BLaER1 treated with 17β-estradiol and CSF1 and Interleukin-3, amounts not matched to agents 10 nM and 100 nM (cell line): Measurements from ENCODE around the gene TPRG1L.

Experiments used
- H3K27ac ChIP-seq, 11 experiments: shearing (Covaris generic); formaldehyde crosslinking; 2 replicates each; pipeline ENCODE4 v1.8.1; 2022
- H3K27me3 ChIP-seq, 11 experiments: shearing (Covaris generic); formaldehyde crosslinking; 2 replicates each; pipeline ENCODE4 v1.8.1; 2022
- H3K36me3 ChIP-seq, 11 experiments: shearing (Covaris generic); formaldehyde crosslinking; 2 replicates each; pipeline ENCODE4 v1.8.1; 2022
- H3K4me1 ChIP-seq, 10 experiments: shearing (Covaris generic); formaldehyde crosslinking; 2 replicates each; pipeline ENCODE4 v1.8.1; 2022
- H3K4me2 ChIP-seq, 11 experiments: shearing (Covaris generic); formaldehyde crosslinking; 2 replicates each; pipeline ENCODE4 v1.8.1; 2022
- H3K4me3 ChIP-seq, 10 experiments: shearing (Covaris generic); formaldehyde crosslinking; 2 replicates each; pipeline ENCODE4 v1.8.1; 2022
- H3K9ac ChIP-seq, 11 experiments: shearing (Covaris generic); formaldehyde crosslinking; 2 replicates each; pipeline ENCODE4 v1.8.1; 2022
- H3K9me3 ChIP-seq, 11 experiments: shearing (Covaris generic); formaldehyde crosslinking; replicated peaks in 1 of 11; 2 replicates each; pipeline ENCODE4 v1.8.1; 2022
- H4K20me1 ChIP-seq, 11 experiments: shearing (Covaris generic); formaldehyde crosslinking; 2 replicates each; pipeline ENCODE4 v1.8.1; 2022
- Cebpa-rat ChIP-seq, 11 experiments: shearing (Covaris generic); IDR thresholded peaks; 2 replicates each; pipeline ENCODE4 v1.8.1; 2022

The TPRG1L gene

GRCh38 chr1:3595949-3596348, 28.9 kb upstream of the TPRG1L start:
- Histone ChIP-seq H3K4me3 (no peak overlapping the region), H3K9ac (peak overlapping the region in 1 of 11 experiments; percentile 24; a peak in 1 of 22 replicates), H3K27ac (peak overlapping the region in 2 of 11 experiments; percentile 28 to 41; a peak in 3 of 22 replicates), H3K4me2 (peak overlapping the region in 9 of 11 experiments; percentile 27 to 100 (median 94); a peak in 17 of 22 replicates), H3K27me3 (peaks cover 0 to 8% (median 0%) of the 10 kb centered on the region in 11 experiments; a peak in 2 of 22 replicates), H4K20me1 (peaks cover 0 to 84% (median 24%) of the 10 kb centered on the region in 11 experiments; a peak in 17 of 22 replicates), H3K9me3 (no peaks in the 10 kb centered on the region), H3K36me3 (peaks cover 0 to 29% (median 5%) of the 10 kb centered on the region in 11 experiments; a peak in 9 of 22 replicates), H3K4me1 (peaks cover 58 to 98% (median 97%) of the 10 kb centered on the region in 10 experiments)
- TF ChIP-seq Cebpa-rat (IDR thresholded peaks at IDR 0.05), result no peak

GRCh38 chr1:3596663-3597598, 27.9 kb upstream of the TPRG1L start:
- Histone ChIP-seq H3K4me3 (peak overlapping the region in 9 of 10 experiments; percentile 3 to 47 (median 18); a peak in 11 of 20 replicates), H3K9me3 (no peaks in the 10 kb centered on the region), H3K4me2 (peak overlapping the region; percentile 85 to 100 (median 96)), H3K27ac (peak overlapping the region; percentile 23 to 77 (median 52); a peak in 19 of 22 replicates), H4K20me1 (peaks cover 0 to 84% (median 33%) of the 10 kb centered on the region in 11 experiments; a peak in 17 of 22 replicates), H3K9ac (peak overlapping the region in 10 of 11 experiments; percentile 7 to 66 (median 46); a peak in 17 of 22 replicates), H3K27me3 (peaks cover 0 to 12% (median 0%) of the 10 kb centered on the region in 11 experiments; a peak in 2 of 22 replicates), H3K4me1 (peaks cover 54 to 98% (median 97%) of the 10 kb centered on the region in 10 experiments), H3K36me3 (peaks cover 0 to 37% (median 5%) of the 10 kb centered on the region in 11 experiments; a peak in 9 of 22 replicates)
- TF ChIP-seq Cebpa-rat (IDR thresholded peaks at IDR 0.05), result no peak

- Histone ChIP-seq H4K20me1 (peaks cover 0 to 84% (median 40%) of the 10 kb centered on the region in 11 experiments; a peak in 17 of 22 replicates), H3K36me3 (peaks cover 0 to 36% (median 7%) of the 10 kb centered on the region in 11 experiments; a peak in 9 of 22 replicates), H3K4me3 (peak overlapping the region in 9 of 10 experiments; percentile 3 to 47 (median 18); a peak in 10 of 20 replicates), H3K27ac (peak overlapping the region in 9 of 11 experiments; percentile 44 to 77 (median 58); a peak in 17 of 22 replicates), H3K9me3 (no peaks in the 10 kb centered on the region), H3K9ac (peak overlapping the region in 8 of 11 experiments; percentile 12 to 66 (median 52); a peak in 14 of 22 replicates), H3K27me3 (peaks cover 0 to 12% (median 0%) of the 10 kb centered on the region in 11 experiments; a peak in 2 of 22 replicates), H3K4me1 (peaks cover 50 to 98% (median 97%) of the 10 kb centered on the region in 10 experiments), H3K4me2 (peak overlapping the region; percentile 85 to 100 (median 96))
- no peak for TF ChIP-seq Cebpa-rat (IDR thresholded peaks at IDR 0.05)
These were observed 27.2 kb upstream of the TPRG1L start for GRCh38 chr1:3597599-3597964.

GRCh38 chr1:3598051-3598491, 26.7 kb upstream of the TPRG1L start:
- peaks cover 0 to 12% (median 0%) of the 10 kb centered on the region in 11 experiments; a peak in 2 of 22 replicates for H3K27me3 ChIP-seq
- TF ChIP-seq Cebpa-rat (IDR thresholded peaks at IDR 0.05), result no peak
- peaks cover 0 to 40% (median 7%) of the 10 kb centered on the region in 11 experiments; a peak in 9 of 22 replicates for H3K36me3 ChIP-seq
- H4K20me1 ChIP-seq, result peaks cover 0 to 84% (median 45%) of the 10 kb centered on the region in 11 experiments; a peak in 17 of 22 replicates
- H3K27ac ChIP-seq, result peak overlapping the region in 9 of 11 experiments; percentile 43 to 77 (median 58); a peak in 18 of 22 replicates
- H3K4me1 ChIP-seq, result peaks cover 47 to 98% (median 97%) of the 10 kb centered on the region in 10 experiments
- H3K9ac ChIP-seq, result peak overlapping the region in 8 of 11 experiments; percentile 23 to 66 (median 52); a peak in 12 of 22 replicates
- peak overlapping the region; percentile 85 to 100 (median 96) for H3K4me2 ChIP-seq
- H3K9me3 ChIP-seq, result no peaks in the 10 kb centered on the region
- peak overlapping the region in 9 of 10 experiments; percentile 3 to 47 (median 18); a peak in 7 of 20 replicates for H3K4me3 ChIP-seq

- Histone ChIP-seq H3K27me3 (peaks cover 0 to 12% (median 0%) of the 10 kb centered on the region in 11 experiments; a peak in 2 of 22 replicates), H3K27ac (peak overlapping the region in 7 of 11 experiments; percentile 21 to 77 (median 58); a peak in 10 of 22 replicates), H3K9me3 (no peaks in the 10 kb centered on the region), H3K4me2 (peak overlapping the region; percentile 85 to 100 (median 96)), H3K36me3 (peaks cover 0 to 46% (median 7%) of the 10 kb centered on the region in 11 experiments; a peak in 9 of 22 replicates), H3K9ac (peak overlapping the region in 7 of 11 experiments; percentile 8 to 67 (median 55); a peak in 10 of 22 replicates), H3K4me1 (peaks cover 41 to 98% (median 95%) of the 10 kb centered on the region in 10 experiments), H3K4me3 (peak overlapping the region in 3 of 10 experiments; percentile 5 to 47 (median 38); a peak in 4 of 20 replicates), H4K20me1 (peaks cover 0 to 88% (median 51%) of the 10 kb centered on the region in 11 experiments; a peak in 17 of 22 replicates)
- TF ChIP-seq Cebpa-rat (IDR thresholded peaks at IDR 0.05), result no peak
These were observed 26.1 kb upstream of the TPRG1L start for GRCh38 chr1:3598522-3599285.

GRCh38 chr1:3599286-3599811, 25.5 kb upstream of the TPRG1L start:
- Histone ChIP-seq H3K4me3 (0 out of 20 replicates have a peak overlapping the region, but pooled peaks of 1 of the 10 experiments have one; percentile 5), H3K4me2 (peak overlapping the region; percentile 85 to 100 (median 96)), H3K9ac (peak overlapping the region in 7 of 11 experiments; percentile 8 to 67 (median 55); a peak in 10 of 22 replicates), H3K27ac (peak overlapping the region in 5 of 11 experiments; percentile 41 to 77 (median 70); a peak in 8 of 22 replicates), H3K36me3 (peaks cover 0 to 50% (median 7%) of the 10 kb centered on the region in 11 experiments; a peak in 9 of 22 replicates), H4K20me1 (peaks cover 0 to 88% (median 58%) of the 10 kb centered on the region in 11 experiments; a peak in 17 of 22 replicates), H3K9me3 (no peaks in the 10 kb centered on the region), H3K4me1 (peaks cover 37 to 98% (median 91%) of the 10 kb centered on the region in 10 experiments), H3K27me3 (peaks cover 0 to 12% (median 0%) of the 10 kb centered on the region in 11 experiments; a peak in 2 of 22 replicates)
- TF ChIP-seq Cebpa-rat (IDR thresholded peaks at IDR 0.05), result no peak

GRCh38 chr1:3599816-3600215, 25.0 kb upstream of the TPRG1L start:
- Histone ChIP-seq H3K27ac (peak overlapping the region in 5 of 11 experiments; percentile 41 to 77 (median 70); a peak in 8 of 22 replicates), H3K4me1 (peaks cover 37 to 98% (median 87%) of the 10 kb centered on the region in 10 experiments), H3K9me3 (no peaks in the 10 kb centered on the region), H3K4me3 (no peak overlapping the region), H3K9ac (peak overlapping the region in 6 of 11 experiments; percentile 28 to 67 (median 56); a peak in 9 of 22 replicates), H3K36me3 (peaks cover 0 to 50% (median 7%) of the 10 kb centered on the region in 11 experiments; a peak in 9 of 22 replicates), H3K27me3 (peaks cover 0 to 12% (median 0%) of the 10 kb centered on the region in 11 experiments; a peak in 2 of 22 replicates), H3K4me2 (peak overlapping the region; percentile 85 to 100 (median 96)), H4K20me1 (peaks cover 0 to 88% (median 62%) of the 10 kb centered on the region in 11 experiments; a peak in 17 of 22 replicates)
- no peak for TF ChIP-seq Cebpa-rat (IDR thresholded peaks at IDR 0.05)
